Measurements from ENCODE around the gene KLF15. TPM values are rescaled to one million over a fixed set of nuclear protein-coding genes. Genes with fewer than 3 reads are reported as not detected.

The KLF15 gene
- total and polyA plus RNA-seq, 8 donors: 5.4 to 14.8 (median 9.7) TPM

GRCh38 chr3:126361211-126361610 lies 4.0 kb upstream of the KLF15 start:
- Histone ChIP-seq H3K27ac (no peak overlapping the region), H3K27me3 (peaks cover 0 to 55% of the 10 kb centered on the region in 2 donors), H3K9me3 (no peaks in the 10 kb centered on the region), H3K4me1 (peaks cover 0 to 16% of the 10 kb centered on the region in 2 donors), H3K4me3 (no peak overlapping the region), H3K36me3 (no peaks in the 10 kb centered on the region)
- DNase-seq (peak in 1 of 4 donors; percentile 19), ATAC-seq (no peak)
- no peak for TF ChIP-seq CTCF (IDR thresholded peaks at IDR 0.05)
- intact Hi-C loops (cut with DNase I): no loop called here

DNA sequence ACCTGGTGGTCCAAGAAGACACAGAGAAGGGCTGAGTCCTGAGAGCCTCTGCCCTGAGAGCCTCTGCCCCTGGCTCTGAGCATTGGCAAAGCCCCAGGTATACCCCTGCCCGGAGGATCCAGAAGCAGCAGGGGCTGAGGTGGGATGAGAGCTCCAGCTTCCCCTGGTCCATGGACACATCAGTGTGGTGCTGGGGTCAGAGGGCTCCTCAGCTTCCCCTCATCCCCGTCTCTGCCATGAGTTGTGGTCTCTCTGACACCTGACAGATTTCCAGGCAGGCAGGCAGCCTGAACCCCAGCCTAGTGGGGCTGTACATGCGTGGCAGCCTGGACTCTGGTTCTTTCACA lies 3.5 kb upstream of the KLF15 start:
- ATAC-seq: no peak
- TF ChIP-seq CTCF (IDR thresholded peaks at IDR 0.05): no peak
- H3K27me3 ChIP-seq: peaks cover 0 to 61% of the 10 kb centered on the region in 2 donors
- no peaks in the 10 kb centered on the region for H3K9me3 ChIP-seq
- no peak overlapping the region for H3K27ac ChIP-seq
- DNase-seq: peak in 2 of 4 donors; percentile 26 to 27
- no peaks in the 10 kb centered on the region for H3K36me3 ChIP-seq
- H3K4me3 ChIP-seq: no peak overlapping the region
- intact Hi-C loops (cut with DNase I): no loop called here
- H3K4me1 ChIP-seq: peaks cover 0 to 21% of the 10 kb centered on the region in 2 donors

DNA sequence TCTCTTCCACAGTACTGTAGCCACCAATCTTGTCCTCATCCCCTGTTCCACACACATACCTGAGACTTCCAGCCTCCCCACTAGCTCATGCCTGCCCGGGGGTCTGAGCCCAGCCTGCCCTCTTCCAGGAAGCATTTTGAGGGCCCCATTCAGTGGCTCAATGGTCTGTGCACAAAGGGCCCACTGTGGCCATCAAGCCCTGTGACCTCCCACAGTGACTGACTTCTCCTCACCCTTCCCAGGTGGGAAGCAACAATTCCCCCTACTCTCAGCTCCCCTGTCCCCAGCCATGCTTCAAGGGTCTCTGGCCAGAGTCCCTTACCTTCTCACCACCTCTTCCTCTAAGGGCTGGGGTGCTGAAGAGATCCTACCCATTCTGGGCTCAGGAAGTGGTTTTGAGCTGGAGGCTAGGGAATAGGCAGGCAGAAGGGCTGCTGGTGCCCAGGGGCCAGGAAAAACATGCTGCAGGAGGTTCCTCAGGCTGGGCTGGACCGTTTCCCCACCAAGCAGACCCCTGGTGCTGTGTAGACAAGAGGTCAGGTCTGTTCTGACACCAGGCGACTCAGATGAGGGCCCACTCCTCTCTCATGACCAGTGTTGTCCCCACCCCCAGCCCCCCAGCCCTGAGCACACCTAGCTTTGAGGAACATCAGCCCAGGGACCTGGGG lies 3.0 kb upstream of the KLF15 start:
- H3K27me3 ChIP-seq: peaks cover 0 to 66% of the 10 kb centered on the region in 2 donors
- no peak for ATAC-seq
- DNase-seq: peak in 1 of 4 donors; percentile 11
- no peaks in the 10 kb centered on the region for H3K36me3 ChIP-seq
- intact Hi-C loops (cut with DNase I): no loop called here
- no peaks in the 10 kb centered on the region for H3K9me3 ChIP-seq
- H3K4me1 ChIP-seq: peaks cover 0 to 26% of the 10 kb centered on the region in 2 donors
- no peak overlapping the region for H3K27ac ChIP-seq
- no peak for TF ChIP-seq CTCF (IDR thresholded peaks at IDR 0.05)
- no peak overlapping the region for H3K4me3 ChIP-seq

DNA sequence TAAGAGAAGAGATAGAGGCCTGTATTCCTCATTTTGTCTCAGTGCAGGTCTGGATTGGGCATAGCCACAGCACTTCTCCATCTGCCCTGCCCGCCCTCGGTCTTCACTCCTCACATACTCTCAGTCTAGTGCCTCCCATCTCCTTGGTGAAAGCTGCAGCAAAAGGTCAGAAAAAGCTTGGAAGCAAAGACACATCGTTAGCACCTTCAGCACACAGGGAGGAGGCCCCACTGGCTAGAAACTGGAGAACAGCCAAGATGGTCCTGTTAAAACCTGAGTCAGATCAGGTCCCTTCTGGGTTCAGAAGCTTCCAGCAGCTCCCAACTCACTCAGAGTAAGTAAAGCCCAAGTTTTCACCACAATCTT lies 1.6 kb upstream of the KLF15 start:
- H3K9me3 ChIP-seq: no peaks in the 10 kb centered on the region
- TF ChIP-seq CTCF (IDR thresholded peaks at IDR 0.05): no peak
- peaks cover 12 to 39% of the 10 kb centered on the region in 2 donors for H3K4me1 ChIP-seq
- ATAC-seq: no peak
- H3K27ac ChIP-seq: no peak overlapping the region
- H3K27me3 ChIP-seq: peaks cover 0 to 80% of the 10 kb centered on the region in 2 donors
- intact Hi-C loops (cut with DNase I): no loop called here
- H3K36me3 ChIP-seq: no peaks in the 10 kb centered on the region
- no peak overlapping the region for H3K4me3 ChIP-seq
- DNase-seq: peak in 1 of 4 donors; percentile 8

- Histone ChIP-seq H3K27ac (peak overlapping the region in 1 of 2 donors; percentile 40), H3K4me3 (peak overlapping the region in 1 of 2 donors; percentile 60), H3K4me1 (peaks cover 16 to 39% of the 10 kb centered on the region in 2 donors), H3K36me3 (no peaks in the 10 kb centered on the region), H3K9me3 (no peaks in the 10 kb centered on the region), H3K27me3 (peaks cover 0 to 81% of the 10 kb centered on the region in 2 donors)
- DNase-seq: peak in 1 of 4 donors; percentile 54
- intact Hi-C loops (cut with DNase I): no loop called here
- ATAC-seq: peak; percentile 21
- no peak for TF ChIP-seq CTCF (IDR thresholded peaks at IDR 0.05)
Observed at GRCh38 chr3:126358038-126358815, 1.0 kb upstream of the KLF15 start.
